K562 (cell line): ENCODE measurements around the gene CTSV. TPM values are rescaled to one million over a fixed set of nuclear protein-coding genes. Genes with fewer than 3 reads are reported as not detected.
"Not testable (repeated sequence)": the region's sequence is repeated elsewhere in the genome, so short reads cannot be mapped to it uniquely, and the experiment has no call there.

ENCODE experiments used
- ATAC-seq: fragments of 200-7000 bp; cut with Tn5 transposase; 3 replicates; pipeline ENCODE4 v1.9.1; 2020; ENCODE audit warnings: moderate library complexity
- BruUV-seq: library from RNA; stranded (reverse); fragments of 400-500 nt; replicated peaks from 2 replicates; lab custom pipeline; 2021; lab: Mats Ljungman, UMichigan
- CTCF ChIA-PET: fragments of 300-600 bp; formaldehyde crosslinking; extraction: SDS; loops from one replicate; lab custom pipeline; 2021; ENCODE audit warnings: low intra/inter-chr PET ratio; lab: Yijun Ruan, JAX
- POLR2A ChIA-PET: fragments of 300-600, 350-650 bp; sonication (Branson Sonifier 250); formaldehyde crosslinking; extraction: SDS; loops from one replicate; lab custom pipeline; 2021; ENCODE audit warnings: antibody characterized with exemption, inconsistent platforms; lab: Yijun Ruan, JAX
- DNase-seq, 4 experiments: peaks; one replicate each; pipeline versions ENCODE4 v3.0.0 to v3.0.0-alpha.2; 2011 to 2018; ENCODE audit warnings: low spot score in 3 of 4, mixed read lengths in 3 of 4; ENCODE audit errors: extremely low read depth in 1 of 4
- FAIRE-seq: peaks from 2 replicates; lab custom pipeline; 2011; peaks lifted over from hg19 to GRCh38; lab: Jason Lieb, UNC
- H2AFZ ChIP-seq: 2 replicates; pipeline ENCODE4 v1.6.0; 2011; ENCODE audit warnings: low read depth, low read length, control low read depth, inconsistent platforms
- H3K27ac ChIP-seq: fragments of 200-600 bp; 3 replicates; pipeline ENCODE4 v1.8.0; 2011; ENCODE audit warnings: low read depth, mild to moderate bottlenecking, control low read depth, inconsistent platforms, low read length, moderate library complexity, mixed read lengths; ENCODE audit errors: extremely low read depth
- H3K27me3 ChIP-seq, 2 experiments: fragments of 300-600 bp in 1 of 2; 2 replicates in 1 of 2; 3 replicates in 1 of 2; pipeline versions ENCODE4 v1.6.0 to v1.8.0; 2011; ENCODE audit warnings: inconsistent platforms in 2 of 2, low read length in 2 of 2, mild to moderate bottlenecking in 1 of 2, mixed read lengths in 1 of 2, moderate library complexity in 1 of 2; ENCODE audit not compliant: control insufficient read depth in 2 of 2, insufficient read depth in 2 of 2
- H3K36me3 ChIP-seq: fragments of 300-600 bp; 3 replicates; pipeline ENCODE4 v1.8.0; 2011; ENCODE audit warnings: mild to moderate bottlenecking, low read length, inconsistent platforms; ENCODE audit not compliant: control insufficient read depth, insufficient read depth
- H3K4me1 ChIP-seq, 2 experiments: fragments of 200-600 bp in 1 of 2; replicated peaks in 1 of 2; 2 replicates in 1 of 2; 3 replicates in 1 of 2; pipeline versions ENCODE4 v1.5.1 to v1.8.0; 2011; ENCODE audit warnings: inconsistent platforms in 2 of 2, low read length in 2 of 2, mild to moderate bottlenecking in 1 of 2, mixed read lengths in 1 of 2, moderate library complexity in 1 of 2; ENCODE audit not compliant: control insufficient read depth in 2 of 2, insufficient read depth in 2 of 2
- H3K4me2 ChIP-seq: 2 replicates; pipeline ENCODE4 v1.6.1; 2011; ENCODE audit warnings: low read length, control low read depth, inconsistent platforms, mixed read lengths; ENCODE audit not compliant: insufficient read depth
- H3K4me3 ChIP-seq: fragments of 200-600 bp; sonication (generic), shearing (Covaris generic); 2 replicates; pipeline ENCODE4 v1.5.1; 2016; ENCODE audit warnings: control low read depth, inconsistent platforms
- H3K79me2 ChIP-seq: fragments of 200-600 bp; 3 replicates; pipeline ENCODE4 v1.8.0; 2011; ENCODE audit warnings: low read length, inconsistent platforms; ENCODE audit not compliant: control insufficient read depth, insufficient read depth
- H3K9ac ChIP-seq, 2 experiments: 2 replicates each; pipeline versions ENCODE4 v1.6.0 to v1.6.1; 2011; ENCODE audit warnings: low read depth in 2 of 2, low read length in 2 of 2, control low read depth in 1 of 2, inconsistent platforms in 1 of 2, mild to moderate bottlenecking in 1 of 2, mixed read lengths in 1 of 2; ENCODE audit not compliant: insufficient read depth in 1 of 2
- H3K9me1 ChIP-seq: one replicate; pipeline ENCODE4 v1.6.0; 2011; ENCODE audit warnings: inconsistent platforms, mild to moderate bottlenecking, low read length, moderate library complexity; ENCODE audit not compliant: control insufficient read depth, insufficient read depth
- H3K9me3 ChIP-seq: replicated peaks from 2 replicates; pipeline ENCODE4 v1.5.1; 2011; ENCODE audit warnings: low read depth, low read length, inconsistent platforms; ENCODE audit not compliant: control insufficient read depth, insufficient read depth
- H4K20me1 ChIP-seq: replicated peaks from 2 replicates; pipeline ENCODE4 v1.6.1; 2011; ENCODE audit warnings: low read length, inconsistent platforms, mixed read lengths; ENCODE audit not compliant: control insufficient read depth, insufficient read depth
- ARID1B ChIP-seq: fragments of 450-650 bp; IDR thresholded peaks from 2 replicates; pipeline ENCODE4 v1.6.1; 2016; ENCODE audit warnings: antibody characterized with exemption, mild to moderate bottlenecking, inconsistent platforms
- CBFA2T2 ChIP-seq: fragments of 450-650 bp; conservative IDR thresholded peaks from 2 replicates; pipeline ENCODE4 v1.6.1; 2017; ENCODE audit warnings: mild to moderate bottlenecking
- CBFA2T3 ChIP-seq: fragments of 450-650 bp; IDR thresholded peaks from 2 replicates; pipeline ENCODE4 v1.6.1; 2017
- WGBS: fragments of 100-300 bp; shearing (Covaris generic); methylation state at CpG from one replicate; pipeline ENCODE4 v1.1.6; 2016; ENCODE audit warnings: low coverage, mixed read lengths; ENCODE audit not compliant: insufficient coverage; ENCODE audit errors: missing lambda C conversion rate; 5-methylcytosine and 5-hydroxymethylcytosine counted together
- in situ Hi-C: fragments of 300-500 bp; cut with MboI; formaldehyde crosslinking; loops from 4 replicates; pipeline ENCODE4 v1.15.0; 2018; ENCODE audit warnings: inconsistent platforms, mixed read lengths
- intact Hi-C: fragments of 100-400 bp; cut with micrococcal nuclease; formaldehyde crosslinking; loops from 2 replicates; pipeline ENCODE4 v1.14.2; 2022
- polyA plus RNA-seq, 8 experiments: library from polyadenylated mRNA; depleted of rRNA in 4 of 8; stranded (reverse) in 5 of 8; unstranded in 3 of 8; fragments of >200 nt; fragmentation: Nextera tagmentation in 2 of 8; fragmentation: Illumina TruSeq in 1 of 8; extraction: Ambion mirVana in 2 of 8; extraction: Trizol in 1 of 8; gene quantifications; 2 replicates each; pipeline versions ENCODE4 v1.2.1 to v1.2.3, GENCODE V29; 2011 to 2014; ENCODE audit warnings: inconsistent platforms in 1 of 8, missing spikeins in 1 of 8
- total RNA-seq, 7 experiments: library from RNA; depleted of rRNA in 6 of 7; stranded (reverse); fragments of >200 nt in 6 of 7; fragmentation: Illumina TruSeq in 2 of 7; extraction: Trizol in 2 of 7; gene quantifications; 2 replicates each; pipeline versions ENCODE4 v1.2.1 to v1.2.3, GENCODE V29; 2011 to 2021; ENCODE audit warnings: low replicate concordance in 1 of 7

The CTSV gene
- total and polyA plus RNA-seq, 9 of the 15 experiments (the other 6 are each of a cell fraction or from before 2014, with no cell fraction given) = 0.06 to 0.39 (median 0.16) TPM; not detected in 3

GRCh38 chr9:96992303-96992702, 46.6 kb downstream of the CTSV start:
- H3K4me3 ChIP-seq, FAIRE-seq, H3K9me1 ChIP-seq, H4K20me1 ChIP-seq, H2AFZ ChIP-seq, H3K4me1 ChIP-seq, POLR2A ChIA-PET, H3K9me3 ChIP-seq, H3K9ac ChIP-seq, in situ Hi-C loops, CTCF ChIA-PET, intact Hi-C loops, H3K4me2 ChIP-seq, H3K36me3 ChIP-seq, H3K27me3 ChIP-seq, BruUV-seq: not testable (repeated sequence)
- H3K79me2 ChIP-seq = peaks cover 39% of the 10 kb centered on the region
- ATAC-seq (peak; percentile 74), DNase-seq (peak in 1 of 4 experiments; percentile 32)
- 0 out of 3 replicates have a peak overlapping the region, but pooled peaks have one; percentile 41 for H3K27ac ChIP-seq
- WGBS = 0% methylated on average over 2 of the region's 2 CpGs
- 0 out of 2 replicates have a peak, but pooled peaks have one; percentile 10 for TF ChIP-seq ARID1B
- TF ChIP-seq CBFA2T3 = peak; percentile 39
- peak; percentile 21; the same call in 1 of the 2 replicates for TF ChIP-seq CBFA2T2

GRCh38 chr9:96989747-96990318, 49.1 kb downstream of the CTSV start:
- BruUV-seq, H3K27me3 ChIP-seq, H3K36me3 ChIP-seq, H4K20me1 ChIP-seq, intact Hi-C loops, H3K4me1 ChIP-seq, DNase-seq, CTCF ChIA-PET, H3K4me3 ChIP-seq, H3K27ac ChIP-seq, H3K9me3 ChIP-seq, H2AFZ ChIP-seq, ATAC-seq, POLR2A ChIA-PET, in situ Hi-C loops, H3K9ac ChIP-seq, H3K9me1 ChIP-seq, FAIRE-seq, H3K4me2 ChIP-seq: not testable (repeated sequence)
- 8% methylated on average over 1 of the region's 1 CpG for WGBS
- peaks cover 38% of the 10 kb centered on the region for H3K79me2 ChIP-seq

- ATAC-seq, DNase-seq, BruUV-seq, CTCF ChIA-PET, H3K9ac ChIP-seq, H3K9me1 ChIP-seq, H3K4me2 ChIP-seq, H3K4me3 ChIP-seq, in situ Hi-C loops, intact Hi-C loops, FAIRE-seq, H3K27me3 ChIP-seq, H3K9me3 ChIP-seq, H3K27ac ChIP-seq, POLR2A ChIA-PET, H4K20me1 ChIP-seq, H3K4me1 ChIP-seq, H2AFZ ChIP-seq, H3K36me3 ChIP-seq: not testable (repeated sequence)
- peaks cover 25% of the 10 kb centered on the region for H3K79me2 ChIP-seq
- WGBS = no CpG with 5 or more reads among the region's 2 CpGs
Observed at GRCh38 chr9:96984887-96985286, 54.1 kb downstream of the CTSV start.
